ENCODE results near the gene RPF1. TPM values are rescaled to one million over a fixed set of nuclear protein-coding genes. Genes with fewer than 3 reads are reported as not detected.

RPF1 gene
- total RNA-seq, 2 donors from 2014 or later: 31.6 to 34.0 TPM

DNA sequence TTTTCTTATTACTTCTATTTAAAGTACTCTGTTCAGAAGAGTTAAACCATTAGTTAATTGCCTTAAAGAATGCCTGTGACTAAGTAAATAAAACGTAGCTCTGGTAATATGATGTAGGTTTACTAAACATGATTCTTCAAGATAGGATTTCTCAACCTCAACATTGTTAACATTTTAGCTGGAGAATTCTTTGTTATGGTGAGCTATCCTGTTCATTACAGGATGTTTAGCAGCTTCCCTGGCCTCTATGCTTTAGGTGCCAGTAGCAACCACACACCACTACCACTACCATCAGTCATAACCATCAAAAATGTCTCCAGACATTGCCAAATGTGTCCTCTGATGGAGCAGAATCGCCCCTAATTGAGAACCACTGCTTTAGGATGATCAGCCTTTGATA, 10.7 kb downstream of the RPF1 start:
- whole genome bisulfite sequencing, 2 experiments (ENCODE audit: insufficient coverage in 1 of 2, insufficient read length in 1 of 2): 80 to 89% methylated on average over 1 to 2 of the region's 2 CpGs
- Mint-ChIP-seq H3K4me3 (no peak overlapping the region), H3K27me3 (ENCODE audit: insufficient read depth) (no peaks in the 10 kb centered on the region), H3K36me3 (ENCODE audit: low read depth) (peaks cover 51% of the 10 kb centered on the region), H3K27ac (no peak overlapping the region), H3K4me1 (no peaks in the 10 kb centered on the region), H3K9me3 (no peaks in the 10 kb centered on the region)
- H3K4me1 ChIP-seq (ENCODE audit: control insufficient read depth, insufficient read depth, low read length): no peaks in the 10 kb centered on the region
- no peak overlapping the region for H3K9ac ChIP-seq (ENCODE audit: extremely low read depth, low read length, poor library complexity, severe bottlenecking)
- H3K27ac ChIP-seq (ENCODE audit: low read depth, low read length): no peak overlapping the region
- peaks cover 81% of the 10 kb centered on the region for H3K36me3 ChIP-seq (ENCODE audit: control insufficient read depth, insufficient read depth, low read length)
- H3K4me3 ChIP-seq (ENCODE audit: low read length): no peak overlapping the region
- no peak for DNase-seq
- no peaks in the 10 kb centered on the region for H3K9me3 ChIP-seq (ENCODE audit: control insufficient read depth, low read length)
- TF ChIP-seq, protein P1, sequence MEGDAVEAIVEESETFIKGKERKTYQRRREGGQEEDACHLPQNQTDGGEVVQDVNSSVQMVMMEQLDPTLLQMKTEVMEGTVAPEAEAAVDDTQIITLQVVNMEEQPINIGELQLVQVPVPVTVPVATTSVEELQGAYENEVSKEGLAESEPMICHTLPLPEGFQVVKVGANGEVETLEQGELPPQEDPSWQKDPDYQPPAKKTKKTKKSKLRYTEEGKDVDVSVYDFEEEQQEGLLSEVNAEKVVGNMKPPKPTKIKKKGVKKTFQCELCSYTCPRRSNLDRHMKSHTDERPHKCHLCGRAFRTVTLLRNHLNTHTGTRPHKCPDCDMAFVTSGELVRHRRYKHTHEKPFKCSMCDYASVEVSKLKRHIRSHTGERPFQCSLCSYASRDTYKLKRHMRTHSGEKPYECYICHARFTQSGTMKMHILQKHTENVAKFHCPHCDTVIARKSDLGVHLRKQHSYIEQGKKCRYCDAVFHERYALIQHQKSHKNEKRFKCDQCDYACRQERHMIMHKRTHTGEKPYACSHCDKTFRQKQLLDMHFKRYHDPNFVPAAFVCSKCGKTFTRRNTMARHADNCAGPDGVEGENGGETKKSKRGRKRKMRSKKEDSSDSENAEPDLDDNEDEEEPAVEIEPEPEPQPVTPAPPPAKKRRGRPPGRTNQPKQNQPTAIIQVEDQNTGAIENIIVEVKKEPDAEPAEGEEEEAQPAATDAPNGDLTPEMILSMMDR (conservative IDR thresholded peaks at IDR 0.05): no peak
- H3K27me3 ChIP-seq (ENCODE audit: control insufficient read depth, insufficient read depth, low read length, poor library complexity, severe bottlenecking): no peaks in the 10 kb centered on the region

DNA sequence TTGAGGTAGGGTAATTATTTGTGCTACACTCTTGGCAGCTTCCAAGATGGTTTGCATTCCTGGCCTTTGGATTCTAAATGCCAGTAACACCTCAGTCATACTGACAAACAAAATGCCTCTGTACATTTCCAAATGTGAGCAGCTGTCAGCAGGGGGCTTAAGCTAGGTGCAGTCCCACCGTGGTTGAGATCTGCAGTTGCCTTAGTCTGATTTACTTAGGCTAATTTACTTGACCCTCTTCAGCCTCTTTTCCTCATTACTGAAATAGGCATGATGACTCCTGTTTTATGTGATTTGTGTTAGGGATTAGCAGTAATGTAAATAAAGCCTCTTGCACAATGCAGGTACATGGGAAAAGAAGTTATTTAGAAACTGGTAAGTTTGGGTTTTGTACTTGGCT, 13.7 kb downstream of the RPF1 start:
- DNase-seq: no peak
- Mint-ChIP-seq H3K27ac (no peak overlapping the region), H3K4me1 (no peaks in the 10 kb centered on the region), H3K9me3 (no peaks in the 10 kb centered on the region), H3K27me3 (ENCODE audit: insufficient read depth) (no peaks in the 10 kb centered on the region), H3K36me3 (ENCODE audit: low read depth) (peaks cover 53% of the 10 kb centered on the region), H3K4me3 (no peak overlapping the region)
- no peaks in the 10 kb centered on the region for H3K27me3 ChIP-seq (ENCODE audit: control insufficient read depth, insufficient read depth, low read length, poor library complexity, severe bottlenecking)
- TF ChIP-seq, protein P1 (conservative IDR thresholded peaks at IDR 0.05): no peak
- WGBS, 2 experiments (ENCODE audit: insufficient coverage in 1 of 2, insufficient read length in 1 of 2): 83% methylated on average over 1 of the region's 1 CpG; no CpG with 5 or more reads in 1 of the 2 experiments
- no peak overlapping the region for H3K27ac ChIP-seq (ENCODE audit: low read depth, low read length)
- no peaks in the 10 kb centered on the region for H3K4me1 ChIP-seq (ENCODE audit: control insufficient read depth, insufficient read depth, low read length)
- H3K9ac ChIP-seq (ENCODE audit: extremely low read depth, low read length, poor library complexity, severe bottlenecking): no peak overlapping the region
- no peaks in the 10 kb centered on the region for H3K9me3 ChIP-seq (ENCODE audit: control insufficient read depth, low read length)
- peaks cover 90% of the 10 kb centered on the region for H3K36me3 ChIP-seq (ENCODE audit: control insufficient read depth, insufficient read depth, low read length)
- H3K4me3 ChIP-seq (ENCODE audit: low read length): no peak overlapping the region

DNA sequence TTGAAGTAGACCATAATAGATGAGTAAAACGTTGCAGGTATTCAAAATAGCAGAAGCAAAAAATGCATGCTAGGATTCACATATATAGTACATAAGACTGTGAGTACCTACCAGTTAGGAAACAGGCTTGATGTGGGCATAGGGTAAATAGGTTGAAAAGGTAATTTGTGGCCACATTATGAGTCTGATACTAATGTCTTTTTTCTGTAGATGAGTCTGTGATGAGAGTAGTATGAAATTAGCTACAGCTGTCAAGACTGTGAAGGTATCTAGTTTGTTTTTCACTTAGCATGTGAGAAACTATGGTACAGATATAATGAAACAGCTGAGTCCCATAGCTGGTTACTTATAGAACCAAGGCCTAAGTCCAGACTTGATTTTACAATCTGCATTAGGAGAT, 14.7 kb downstream of the RPF1 start:
- DNase-seq: no peak
- Histone ChIP-seq H3K9me3 (ENCODE audit: control insufficient read depth, low read length) (no peaks in the 10 kb centered on the region), H3K4me1 (ENCODE audit: control insufficient read depth, insufficient read depth, low read length) (no peaks in the 10 kb centered on the region), H3K27me3 (ENCODE audit: control insufficient read depth, insufficient read depth, low read length, poor library complexity, severe bottlenecking) (no peaks in the 10 kb centered on the region), H3K4me3 (ENCODE audit: low read length) (no peak overlapping the region), H3K36me3 (ENCODE audit: control insufficient read depth, insufficient read depth, low read length) (peaks cover 97% of the 10 kb centered on the region), H3K9ac (ENCODE audit: extremely low read depth, low read length, poor library complexity, severe bottlenecking) (no peak overlapping the region), H3K27ac (ENCODE audit: low read depth, low read length) (no peak overlapping the region)
- TF ChIP-seq, protein P1 (conservative IDR thresholded peaks at IDR 0.05): no peak
- Mint-ChIP-seq H3K27me3 (ENCODE audit: insufficient read depth) (no peaks in the 10 kb centered on the region), H3K36me3 (ENCODE audit: low read depth) (peaks cover 64% of the 10 kb centered on the region), H3K4me3 (no peak overlapping the region), H3K9me3 (no peaks in the 10 kb centered on the region), H3K27ac (no peak overlapping the region), H3K4me1 (no peaks in the 10 kb centered on the region)
- 67 to 91% methylated on average over 1 of the region's 1 CpG for WGBS, 2 experiments (ENCODE audit: insufficient coverage in 1 of 2, insufficient read length in 1 of 2)

All from endodermal cell (in vitro differentiated cells).